GM21717 (cell line): ENCODE results near the gene PEPD.

ENCODE experiments used
- ATAC-seq: cut with Tn5 transposase; IDR thresholded peaks from one replicate; pipeline ENCODE4 v1.9.1; 2021; ENCODE audit warnings: mild to moderate bottlenecking, moderate library complexity; ENCODE audit not compliant: unreplicated experiment

The PEPD gene

DNA sequence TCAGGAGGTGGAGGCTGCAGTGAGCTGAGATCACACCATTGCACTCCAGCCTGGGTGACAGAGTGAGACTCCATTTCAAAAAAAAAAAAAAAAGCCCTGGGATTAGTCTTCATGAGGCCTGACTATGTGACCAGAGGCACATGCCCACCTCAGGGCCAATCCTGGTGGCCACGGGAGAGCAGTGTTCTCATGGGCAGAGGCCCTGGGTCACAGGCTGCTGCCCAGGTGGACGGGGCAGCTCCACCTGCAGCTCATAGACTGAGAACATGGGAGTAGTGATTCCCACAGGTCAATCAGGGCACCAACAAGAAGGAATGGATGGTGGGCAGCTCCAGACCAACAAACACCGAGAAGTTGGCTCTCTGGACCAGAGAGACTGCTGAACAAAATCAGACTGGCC, 26.1 kb upstream of the PEPD start:
- no peak for ATAC-seq

DNA sequence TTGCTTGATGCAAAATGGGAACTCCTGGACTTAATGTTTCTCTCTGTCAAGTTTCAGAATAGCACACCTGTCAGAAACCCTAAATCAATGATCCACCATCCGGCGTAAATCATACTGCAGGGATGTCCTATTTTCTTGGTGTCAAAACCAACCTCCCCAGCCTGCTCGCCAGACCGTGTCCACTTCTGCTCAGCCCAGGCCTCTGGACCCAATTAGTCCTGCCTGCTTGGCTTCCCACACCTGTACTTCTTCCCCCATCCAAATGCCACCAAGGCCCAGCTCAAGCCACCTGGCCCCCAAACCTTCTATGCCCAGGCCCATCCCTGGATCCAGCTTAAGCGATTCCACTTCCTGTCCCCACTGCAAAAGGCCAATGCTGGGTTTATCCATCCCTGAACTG, 25.1 kb upstream of the PEPD start:
- ATAC-seq: no peak

DNA sequence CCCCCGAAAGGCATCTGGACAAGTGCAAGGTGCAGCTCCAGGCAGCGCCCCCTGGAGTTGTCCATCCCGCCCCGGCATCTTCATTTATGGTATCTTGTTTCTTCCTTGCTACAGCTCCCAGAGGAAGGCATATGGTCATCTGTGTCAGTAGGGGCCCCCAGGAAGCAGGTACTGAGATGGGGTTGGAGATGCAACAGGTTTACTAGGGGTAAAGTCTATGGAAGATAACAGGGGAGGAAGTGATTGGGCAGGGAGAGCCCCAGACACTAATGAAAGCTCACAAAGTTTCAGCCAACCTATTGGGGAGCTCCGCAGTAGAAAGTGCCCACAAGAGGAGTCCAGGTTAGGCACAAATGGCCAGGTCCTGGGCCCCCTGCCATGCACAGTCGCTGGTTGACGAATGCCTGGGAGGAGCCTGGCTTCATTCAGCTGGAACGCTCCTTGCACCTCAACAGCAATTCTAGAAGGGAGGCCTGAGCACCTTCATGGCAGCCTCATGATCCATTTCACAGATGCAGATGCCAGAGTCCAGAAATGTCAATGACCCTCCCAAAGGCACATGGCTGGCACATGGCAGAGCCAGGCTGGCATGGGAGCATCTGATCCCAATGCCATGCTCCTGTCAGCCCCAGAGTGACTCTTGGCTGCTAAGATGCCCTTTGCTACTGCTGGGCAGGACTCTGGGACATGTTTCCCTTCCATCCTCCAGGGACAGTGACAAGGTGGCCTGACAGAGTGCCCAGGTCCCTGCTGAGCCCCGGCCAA, 23.8 kb upstream of the PEPD start:
- ATAC-seq: no peak

DNA sequence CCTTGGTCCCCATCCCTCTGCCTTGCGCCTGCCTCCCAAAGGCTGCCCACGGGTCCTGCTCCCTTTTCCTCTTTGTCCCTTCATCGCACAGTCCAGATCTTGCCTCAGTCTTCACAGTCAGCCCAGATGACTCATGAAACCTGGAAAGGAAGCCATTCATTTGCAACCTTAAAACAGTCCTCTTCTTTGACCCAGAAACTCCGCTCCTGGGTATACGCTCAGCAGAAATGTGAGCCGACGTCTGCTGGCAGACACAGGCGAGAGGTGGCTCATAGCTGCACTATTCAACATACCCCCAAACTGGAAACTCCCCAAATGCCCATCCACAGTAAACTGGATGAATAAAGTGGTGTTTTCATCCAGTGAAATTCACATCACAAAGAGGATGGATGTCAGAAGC, 13.6 kb upstream of the PEPD start:
- ATAC-seq: no peak

DNA sequence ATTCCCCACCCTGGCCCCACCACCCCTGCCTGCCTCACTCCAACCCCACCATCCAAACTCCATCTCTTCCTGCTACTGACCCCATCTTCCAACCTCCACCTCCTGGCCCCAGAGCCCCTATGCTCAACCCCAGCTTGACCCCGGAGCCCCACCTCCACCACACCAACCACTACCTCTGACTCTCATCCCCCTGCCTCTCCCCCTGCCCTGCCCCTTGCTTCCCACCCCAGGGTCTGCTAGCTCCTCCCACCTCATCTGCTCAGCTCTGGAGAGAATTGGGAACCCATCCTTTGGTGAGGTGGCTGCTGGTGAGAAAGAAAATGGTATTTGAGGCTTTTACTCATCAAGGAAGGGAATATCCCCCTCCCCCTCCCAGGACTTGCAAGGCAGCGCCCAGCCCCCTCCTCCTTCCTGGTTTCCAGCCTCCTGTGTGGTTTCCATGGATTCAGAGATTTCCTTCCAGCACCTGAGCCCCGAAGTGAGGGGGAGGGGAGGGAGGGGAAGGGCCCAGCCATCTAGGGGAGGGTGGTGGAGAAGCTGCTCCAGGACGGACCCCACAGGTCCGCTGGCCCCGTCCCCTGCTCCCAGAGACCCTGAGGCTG, 11.4 kb upstream of the PEPD start:
- no peak for ATAC-seq

DNA sequence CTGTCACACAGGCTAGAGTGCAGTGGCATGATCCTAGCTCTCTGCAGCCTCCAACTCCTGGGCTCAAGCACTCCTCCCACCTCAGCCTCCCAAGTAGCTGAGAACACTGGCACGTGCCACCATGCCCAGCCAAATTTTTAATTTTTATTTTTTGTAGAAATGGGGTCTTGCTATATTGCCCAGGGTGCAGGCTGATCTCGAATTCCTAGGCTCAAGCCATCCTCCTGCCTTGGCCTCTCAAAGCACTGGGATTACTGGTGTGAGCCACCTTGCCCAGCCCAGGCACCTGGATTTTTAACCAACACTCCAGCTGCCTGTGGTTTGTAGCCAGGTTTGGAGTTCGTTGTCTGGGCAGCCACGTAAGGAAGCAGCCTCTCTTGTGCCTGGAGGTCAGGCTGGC, 9.3 kb upstream of the PEPD start:
- ATAC-seq: no peak

DNA sequence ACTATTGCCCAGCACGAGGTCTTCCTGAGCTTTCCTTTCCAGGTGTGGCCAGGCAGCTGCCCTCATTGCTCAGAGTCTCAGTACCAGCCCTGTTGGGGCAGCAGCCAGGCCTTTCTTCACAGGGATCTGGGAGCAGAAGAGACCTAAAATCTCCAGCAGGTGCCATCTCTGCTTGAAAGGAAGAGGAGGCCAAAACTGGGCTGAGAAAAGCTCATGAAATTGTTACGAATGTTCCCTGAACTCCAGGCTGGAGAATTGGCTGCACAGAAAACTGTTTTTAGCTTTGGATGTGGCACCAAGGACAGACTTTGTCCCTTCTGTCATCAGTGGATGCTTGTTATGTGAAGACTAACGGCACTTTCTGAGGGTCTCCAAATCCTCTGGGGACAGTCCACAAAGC, 8.7 kb upstream of the PEPD start:
- ATAC-seq: no peak

DNA sequence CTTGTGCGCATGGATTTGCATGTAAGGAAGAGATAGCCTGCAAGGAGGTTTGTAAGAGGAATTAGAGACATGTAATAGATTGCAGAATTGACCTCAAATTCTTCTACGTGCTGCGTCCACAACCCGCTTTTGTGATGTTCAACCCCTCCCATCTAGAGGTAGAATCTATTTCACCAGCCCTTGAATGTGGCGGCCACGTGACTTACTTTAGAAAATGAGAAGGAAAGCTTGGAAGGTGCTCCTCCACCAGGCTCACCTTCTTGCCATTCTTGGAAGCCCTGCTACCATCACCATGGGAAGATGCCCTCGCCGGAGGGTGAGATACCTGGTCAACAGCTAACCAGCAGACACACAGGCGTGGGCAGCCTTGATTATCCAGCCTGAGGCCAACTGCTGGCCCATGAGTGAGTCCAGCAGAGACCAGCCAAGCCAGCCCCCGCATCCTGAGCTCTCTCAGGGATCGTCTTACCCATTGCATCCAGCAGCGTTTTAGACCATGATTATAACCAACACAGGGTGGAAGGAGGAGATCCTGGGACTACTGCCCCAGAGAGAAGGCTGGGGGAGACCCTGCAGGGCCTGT, 7.6 kb upstream of the PEPD start:
- no peak for ATAC-seq

DNA sequence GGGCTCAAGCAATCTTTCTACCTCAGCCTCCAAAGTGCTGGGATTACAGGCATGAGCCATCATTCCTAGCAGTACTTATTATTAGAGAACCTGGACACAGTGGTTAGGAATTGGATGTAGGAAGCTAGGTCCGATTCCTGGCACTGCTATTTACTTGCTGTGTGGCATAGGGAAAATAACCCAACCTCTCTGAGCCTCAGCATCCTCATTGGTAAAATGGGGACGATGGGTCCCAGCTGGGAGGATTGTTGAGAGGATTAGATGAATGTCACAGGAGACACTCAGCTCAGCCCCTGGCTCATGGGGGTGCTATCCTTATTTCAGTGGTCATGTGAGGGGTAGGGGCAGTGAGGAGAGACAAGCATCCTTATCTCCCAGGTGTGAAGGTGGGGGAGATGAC, 6.8 kb upstream of the PEPD start:
- no peak for ATAC-seq

DNA sequence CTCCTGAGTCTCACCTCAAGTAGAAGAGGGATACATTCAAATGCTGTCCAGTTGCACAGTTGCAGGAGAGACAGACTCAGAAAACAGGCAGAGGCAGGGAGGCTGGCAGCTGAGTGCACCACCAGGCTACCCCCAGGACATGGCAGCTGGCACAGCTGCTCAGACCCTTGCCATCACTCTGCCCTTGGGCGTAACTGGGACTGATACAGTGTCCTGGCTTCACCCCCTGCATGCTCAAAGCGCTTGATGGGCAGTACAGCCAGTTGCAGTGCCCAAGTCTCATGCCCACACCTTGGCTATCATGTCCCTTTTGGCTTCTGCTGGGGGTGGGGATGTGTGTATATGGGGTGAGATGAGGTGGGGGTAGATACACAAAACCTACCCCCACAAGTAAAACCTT, 5.5 kb upstream of the PEPD start:
- no peak for ATAC-seq

DNA sequence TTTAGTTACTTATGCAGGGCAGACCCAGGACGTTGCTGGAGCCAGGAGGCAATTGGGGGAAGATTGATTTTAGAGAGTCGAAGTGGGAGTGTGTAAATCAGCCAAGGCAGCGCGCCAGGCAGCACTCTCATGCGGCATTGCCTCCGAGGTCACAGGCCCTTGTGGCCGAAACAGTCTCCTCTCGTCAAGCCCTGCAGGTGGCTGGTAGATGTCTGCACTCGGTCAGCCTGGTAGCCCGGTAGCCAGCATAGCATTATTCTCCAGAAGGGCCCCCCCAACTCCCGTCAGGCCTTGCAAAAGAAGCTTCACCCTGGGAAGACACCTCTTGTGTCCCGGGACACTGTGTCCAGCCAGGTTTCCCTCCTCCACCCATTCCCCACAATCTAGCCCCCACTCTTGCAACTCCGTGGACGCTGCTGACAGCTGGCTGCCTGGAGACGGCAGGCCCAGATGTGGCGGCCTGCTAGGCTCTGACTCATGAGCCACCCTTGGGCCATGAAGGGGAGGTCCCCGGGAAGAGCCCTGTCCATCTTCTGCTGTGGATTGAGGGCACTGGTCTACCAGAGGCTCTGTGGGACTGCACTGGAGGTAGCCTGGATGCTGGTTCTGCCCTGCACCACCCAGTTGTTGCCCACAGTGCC, 2.6 kb upstream of the PEPD start:
- ATAC-seq: no peak

DNA sequence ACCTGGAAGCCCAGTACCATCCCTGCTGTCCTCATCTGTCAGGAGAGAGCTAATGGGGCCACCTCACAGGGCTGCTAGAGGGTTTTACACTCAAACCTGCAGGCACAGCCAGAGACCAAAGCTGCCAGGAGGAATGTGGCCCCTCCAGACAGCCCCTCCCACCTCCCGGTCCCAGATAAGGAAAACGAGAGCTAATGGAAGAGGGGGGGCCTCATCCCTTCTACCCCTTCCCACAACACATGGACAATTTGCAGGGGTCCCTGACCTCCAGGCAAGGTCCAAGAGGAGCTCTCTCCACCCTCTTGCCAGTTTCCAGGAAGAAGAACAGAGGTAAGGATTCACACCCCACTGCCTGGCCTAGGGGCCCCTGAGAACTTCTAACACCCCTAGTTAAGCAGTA, 1.6 kb upstream of the PEPD start:
- ATAC-seq: no peak

DNA sequence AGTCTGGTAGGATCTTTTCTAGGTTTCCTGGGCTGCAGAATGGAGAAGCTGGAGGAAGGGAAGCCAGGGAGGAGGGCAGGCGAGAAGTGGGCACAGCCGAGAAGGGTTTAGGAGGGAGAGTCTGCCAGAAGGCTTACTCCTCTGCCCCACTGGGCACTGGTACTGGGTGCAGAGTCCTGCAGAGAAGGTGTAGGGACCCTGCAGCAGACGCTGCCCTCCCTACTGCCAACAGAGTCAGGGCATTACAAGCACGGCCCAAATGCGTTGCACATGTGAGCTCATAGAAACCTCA, 726 bp upstream of the PEPD start:
- ATAC-seq: no peak

DNA sequence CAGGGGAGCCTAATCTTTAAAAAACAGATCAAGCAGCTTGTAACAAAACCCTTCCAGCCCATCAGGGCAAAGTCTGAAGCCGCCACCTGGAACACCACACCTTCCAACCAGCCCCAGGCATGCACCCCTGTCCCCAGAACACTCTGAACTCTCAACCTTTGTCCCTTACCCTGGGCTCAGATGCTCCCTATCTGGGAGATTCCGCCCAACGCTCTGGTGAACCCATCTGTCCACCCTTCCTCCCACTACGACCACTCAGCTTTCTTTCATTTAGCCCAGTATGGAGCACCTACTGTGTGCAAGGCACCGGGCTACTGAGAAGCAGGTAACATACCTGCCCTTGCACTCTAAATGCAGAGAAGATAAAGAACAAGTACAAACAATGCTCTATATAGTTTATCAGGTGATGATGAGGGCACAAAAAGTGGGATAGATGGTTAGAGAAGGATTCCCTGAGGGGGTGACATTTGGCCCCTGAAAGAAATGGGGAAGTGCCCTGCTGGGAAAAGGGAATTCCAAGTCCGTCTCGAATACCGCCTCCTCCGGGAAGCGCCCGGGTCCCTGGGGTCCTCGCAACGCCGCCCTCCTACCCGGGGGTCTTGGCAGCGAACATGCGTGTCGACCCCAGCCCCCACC, 629 bp downstream of the PEPD start:
- ATAC-seq: no peak

DNA sequence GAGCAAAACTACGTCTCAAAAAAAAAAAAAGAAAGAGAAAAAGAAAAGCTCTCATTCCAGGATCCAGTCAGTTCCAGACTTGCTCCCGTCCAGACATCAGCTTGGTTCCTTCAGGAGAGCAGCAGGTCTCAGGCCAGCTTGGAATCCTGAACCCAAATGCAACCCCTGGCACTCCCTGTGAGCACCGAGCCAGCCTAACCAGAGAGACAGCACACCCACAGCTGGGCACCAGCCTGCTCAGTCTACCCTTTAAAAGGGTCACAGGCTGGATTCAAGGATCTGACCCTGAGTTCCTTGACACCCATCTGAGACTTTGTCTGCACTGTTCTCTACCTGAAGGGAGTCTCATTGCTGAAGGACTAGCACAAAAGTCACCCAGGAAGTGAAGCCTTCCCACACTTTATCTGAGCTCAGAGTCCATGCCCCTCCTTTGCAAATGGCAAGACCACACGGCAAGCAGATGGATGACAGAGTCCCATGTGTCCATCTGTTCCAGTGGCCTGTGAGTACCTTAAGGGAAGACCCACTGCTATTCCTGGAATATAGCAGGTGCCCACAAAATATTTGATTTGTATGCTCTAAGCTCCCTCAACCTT, 1.4 kb downstream of the PEPD start:
- ATAC-seq: no peak

DNA sequence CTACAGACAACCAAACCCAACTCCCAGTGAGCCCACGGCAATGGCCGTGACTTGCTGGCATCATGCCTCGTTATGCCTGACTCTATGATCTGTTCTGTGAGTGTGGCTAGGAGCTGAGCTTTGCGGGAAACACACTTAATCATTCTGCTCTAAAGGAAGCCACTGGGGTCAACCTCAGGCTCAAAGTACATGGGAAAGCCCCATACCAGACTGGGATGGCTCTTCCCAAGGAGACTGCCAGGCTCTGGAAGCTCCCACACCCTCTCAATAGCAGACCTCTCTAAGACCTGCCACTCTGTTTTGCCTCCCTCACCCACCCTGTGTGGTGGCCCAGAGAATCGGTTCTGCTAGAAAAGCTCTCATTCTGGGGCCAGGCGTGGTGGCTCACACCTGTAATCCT, 2.2 kb downstream of the PEPD start:
- ATAC-seq: no peak

DNA sequence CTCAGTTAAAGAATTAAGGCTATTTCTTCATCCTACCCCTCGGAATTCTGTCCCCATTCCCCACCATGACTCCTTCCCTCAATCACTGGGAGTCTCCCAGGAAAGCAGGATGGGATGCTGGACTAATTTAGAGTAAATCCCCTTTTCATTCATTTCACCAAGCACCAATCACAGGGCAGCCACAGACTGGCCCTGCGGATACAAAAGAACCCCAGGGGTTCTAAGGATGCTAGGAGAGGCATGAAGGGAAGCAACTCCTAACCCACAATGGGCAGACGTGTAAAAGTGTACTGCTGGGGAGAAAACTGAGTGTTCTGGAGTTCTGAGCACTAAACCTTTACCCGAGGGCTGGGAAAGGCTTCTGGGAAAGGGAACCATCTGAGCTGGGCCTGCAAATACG, 3.0 kb downstream of the PEPD start:
- ATAC-seq: no peak

DNA sequence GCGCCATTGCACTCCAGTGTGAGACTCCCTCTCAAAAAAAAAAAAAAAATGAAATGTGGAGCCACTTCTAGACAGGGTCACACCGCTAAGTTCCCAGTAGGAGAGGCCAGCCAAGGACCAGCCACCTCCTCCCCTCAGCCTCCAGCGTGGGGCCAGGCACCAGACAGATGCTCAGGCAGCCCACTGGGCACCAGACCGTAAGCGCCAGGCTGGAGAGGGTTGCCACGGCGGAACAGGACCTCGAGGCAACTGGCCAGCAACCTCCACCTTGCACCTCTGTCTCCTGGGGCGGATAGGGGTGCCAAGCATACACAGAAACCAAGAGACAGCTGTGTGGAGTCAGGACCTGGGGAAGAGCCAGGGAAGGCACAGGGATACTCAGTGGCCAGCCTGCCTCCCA, 3.7 kb downstream of the PEPD start:
- no peak for ATAC-seq

DNA sequence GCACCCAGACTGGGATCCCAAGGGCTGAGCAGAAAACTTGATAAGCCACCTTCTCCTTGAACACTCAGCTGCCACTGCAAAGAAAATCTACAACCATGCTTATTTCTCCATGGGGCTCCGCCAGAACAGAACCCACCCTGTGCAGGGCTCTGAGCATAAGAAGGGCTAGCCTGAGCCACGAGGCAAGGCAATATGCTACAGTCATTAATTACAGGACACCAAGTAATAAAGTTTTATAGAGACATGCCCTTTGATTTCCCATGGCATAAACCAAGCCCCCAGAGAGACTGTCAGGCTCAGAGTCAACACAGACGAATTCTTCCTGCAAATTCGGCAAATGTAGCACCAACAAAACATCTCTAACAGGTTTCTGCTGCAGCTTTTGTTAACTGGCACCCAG, 5.7 kb downstream of the PEPD start:
- no peak for ATAC-seq

DNA sequence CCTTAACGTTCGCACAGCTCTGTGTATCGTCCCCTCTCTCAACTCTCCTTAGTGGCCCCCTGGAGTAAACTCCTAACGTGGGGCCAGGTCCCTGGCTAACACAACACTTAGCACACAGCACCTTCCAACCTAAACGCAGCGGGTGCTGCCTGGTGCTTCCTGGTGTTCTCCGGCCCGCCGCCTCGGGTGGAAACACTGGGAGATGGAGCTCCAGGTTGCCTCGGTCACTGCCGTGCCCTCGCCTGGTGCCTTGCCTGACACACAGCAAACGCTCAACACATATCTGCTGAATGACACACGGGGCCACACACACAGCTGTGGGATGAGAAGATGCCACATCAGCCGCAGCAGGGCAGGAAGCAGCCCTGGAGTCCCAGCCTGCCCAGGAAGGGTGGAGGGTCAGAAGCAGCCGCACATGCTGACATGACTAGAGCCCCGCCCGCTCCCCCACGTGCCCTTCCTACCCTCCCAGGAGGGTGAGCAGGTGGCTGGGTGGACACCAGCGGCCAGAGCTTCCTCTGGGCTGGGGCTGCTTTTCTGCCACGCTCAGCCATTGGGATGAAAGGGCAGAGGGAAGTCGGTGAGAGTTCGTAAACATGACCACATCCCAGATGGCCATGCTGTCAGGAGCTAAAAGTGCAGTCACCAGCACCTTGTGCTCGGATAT, 6.6 kb downstream of the PEPD start:
- ATAC-seq: no peak

DNA sequence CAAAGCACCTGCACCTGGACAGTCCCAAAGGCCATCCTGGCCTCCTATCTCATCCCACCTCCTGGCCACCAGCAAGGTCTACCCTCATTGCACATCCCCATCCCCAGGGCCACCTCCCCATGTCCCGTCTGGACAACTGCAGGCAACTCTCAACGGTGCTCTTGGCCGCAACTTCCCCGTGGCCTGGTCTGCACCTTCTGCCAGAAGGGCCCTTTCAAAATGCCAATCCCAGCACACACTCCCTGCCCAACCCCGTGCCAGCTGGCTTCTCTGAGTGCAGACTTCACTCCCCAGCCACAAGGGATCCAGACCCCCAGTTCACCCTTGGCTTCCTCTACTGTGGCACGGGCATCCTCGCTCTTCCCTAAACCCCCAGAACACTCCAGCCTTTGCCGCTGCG, 8.2 kb downstream of the PEPD start:
- ATAC-seq: no peak
